ENCODE data around the gene SURF6. TPM values are rescaled to one million over a fixed set of nuclear protein-coding genes. Genes with fewer than 3 reads are reported as not detected.
"Not testable (repeated sequence)": the region's sequence is repeated elsewhere in the genome, so short reads cannot be mapped to it uniquely, and the experiment has no call there.

SURF6 gene
- total RNA-seq, 1 donor from 2014 or later, result 24.9 TPM

DNA sequence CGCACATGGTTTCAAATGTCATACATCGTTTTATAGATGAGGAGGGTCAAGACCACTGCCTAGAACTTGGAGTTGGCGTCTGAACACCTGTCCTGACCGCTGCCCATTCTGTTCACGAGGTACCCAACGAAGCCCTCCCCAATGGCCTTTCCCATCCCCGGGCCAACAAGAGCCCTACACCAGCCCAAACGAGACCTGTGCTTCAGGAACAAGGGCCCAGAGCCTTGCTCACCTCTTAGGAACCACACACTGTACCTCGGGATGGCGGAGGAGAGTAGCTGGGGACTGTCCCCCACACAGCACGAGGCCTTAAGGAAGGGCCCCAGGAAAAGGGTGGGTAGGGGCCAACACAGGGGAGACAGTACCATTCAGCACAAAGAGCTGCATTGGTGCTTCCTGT is 3.0 kb downstream of the SURF6 start:
- H3K27me3 Mint-ChIP-seq (ENCODE audit: low read depth), result no peaks in the 10 kb centered on the region
- peaks cover 30% of the 10 kb centered on the region for H3K36me3 Mint-ChIP-seq
- DNase-seq (ENCODE audit: low spot score in 2 of 2, unreplicated experiment in 2 of 2), result no peak
- peaks cover 6% of the 10 kb centered on the region for H3K4me1 Mint-ChIP-seq
- TF ChIP-seq, protein P1, sequence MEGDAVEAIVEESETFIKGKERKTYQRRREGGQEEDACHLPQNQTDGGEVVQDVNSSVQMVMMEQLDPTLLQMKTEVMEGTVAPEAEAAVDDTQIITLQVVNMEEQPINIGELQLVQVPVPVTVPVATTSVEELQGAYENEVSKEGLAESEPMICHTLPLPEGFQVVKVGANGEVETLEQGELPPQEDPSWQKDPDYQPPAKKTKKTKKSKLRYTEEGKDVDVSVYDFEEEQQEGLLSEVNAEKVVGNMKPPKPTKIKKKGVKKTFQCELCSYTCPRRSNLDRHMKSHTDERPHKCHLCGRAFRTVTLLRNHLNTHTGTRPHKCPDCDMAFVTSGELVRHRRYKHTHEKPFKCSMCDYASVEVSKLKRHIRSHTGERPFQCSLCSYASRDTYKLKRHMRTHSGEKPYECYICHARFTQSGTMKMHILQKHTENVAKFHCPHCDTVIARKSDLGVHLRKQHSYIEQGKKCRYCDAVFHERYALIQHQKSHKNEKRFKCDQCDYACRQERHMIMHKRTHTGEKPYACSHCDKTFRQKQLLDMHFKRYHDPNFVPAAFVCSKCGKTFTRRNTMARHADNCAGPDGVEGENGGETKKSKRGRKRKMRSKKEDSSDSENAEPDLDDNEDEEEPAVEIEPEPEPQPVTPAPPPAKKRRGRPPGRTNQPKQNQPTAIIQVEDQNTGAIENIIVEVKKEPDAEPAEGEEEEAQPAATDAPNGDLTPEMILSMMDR (IDR thresholded peaks at IDR 0.05; ENCODE audit: unreplicated experiment), result no peak
- H3K9me3 Mint-ChIP-seq, result peaks cover 10% of the 10 kb centered on the region
- H3K27ac Mint-ChIP-seq, result no peak overlapping the region
- no peak overlapping the region for H3K4me3 Mint-ChIP-seq

DNA sequence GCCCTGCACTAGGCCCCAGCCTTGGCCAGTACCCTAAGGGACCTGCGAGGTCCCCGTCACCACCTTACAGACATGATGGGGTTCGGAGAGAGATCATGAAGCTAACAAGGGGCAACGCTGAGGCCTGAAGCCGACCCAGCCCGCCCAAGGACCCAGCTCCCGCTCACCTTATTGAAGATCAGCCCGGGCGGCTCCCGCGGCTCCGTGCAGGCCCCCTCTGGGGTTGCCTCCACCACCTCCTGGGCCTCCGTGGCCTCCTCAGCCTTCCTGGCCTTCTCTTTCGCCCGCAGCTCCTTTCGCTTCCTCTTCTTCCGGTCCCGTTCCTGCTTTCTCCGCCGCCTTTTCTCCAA is 3.6 kb downstream of the SURF6 start:
- Mint-ChIP-seq H3K4me3 (no peak overlapping the region), H3K27ac (no peak overlapping the region), H3K4me1 (peaks cover 6% of the 10 kb centered on the region), H3K36me3 (peaks cover 30% of the 10 kb centered on the region), H3K9me3 (peaks cover 10% of the 10 kb centered on the region), H3K27me3 (ENCODE audit: low read depth) (no peaks in the 10 kb centered on the region)
- TF ChIP-seq, protein P1 (IDR thresholded peaks at IDR 0.05; ENCODE audit: unreplicated experiment), result no peak
- DNase-seq (ENCODE audit: low spot score in 2 of 2, unreplicated experiment in 2 of 2), result no peak

DNA sequence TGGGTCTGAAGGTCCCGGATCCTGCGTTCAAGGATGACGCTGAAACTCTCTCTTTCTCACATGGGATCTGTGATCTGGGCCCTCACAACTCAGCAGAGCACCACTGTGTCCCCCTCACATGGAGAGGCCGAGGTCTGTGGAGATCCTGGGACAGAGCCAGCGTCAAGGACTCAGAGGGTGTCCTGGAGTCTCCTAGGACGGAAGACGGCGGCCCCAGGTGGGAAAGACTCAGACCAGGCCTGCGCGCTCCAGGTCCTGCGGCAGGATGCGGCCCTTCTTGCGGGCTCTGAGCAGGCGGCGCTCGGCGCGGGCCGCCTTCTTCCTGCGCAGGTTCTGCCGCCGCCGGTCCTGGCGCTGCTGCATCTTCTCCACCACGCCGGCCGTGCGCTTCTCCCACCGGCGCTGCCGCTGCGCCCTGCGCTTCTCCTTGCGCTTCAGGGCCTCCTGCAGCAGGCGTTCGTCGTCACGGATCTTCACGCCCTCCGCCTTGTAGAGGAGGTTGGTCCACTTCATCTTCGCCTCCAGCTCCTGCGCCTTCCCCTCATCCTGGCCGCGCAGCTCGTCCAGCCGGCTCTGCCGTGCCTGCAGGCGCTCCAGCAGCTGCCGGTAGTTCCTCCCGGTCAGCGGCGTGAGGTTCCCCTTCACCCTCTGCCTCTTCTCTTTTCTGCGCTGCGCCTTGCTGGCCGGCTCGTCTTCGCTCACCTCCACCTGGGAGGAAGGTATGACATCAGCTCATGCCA is 4.2 kb downstream of the SURF6 start:
- no peak for DNase-seq (ENCODE audit: low spot score in 2 of 2, unreplicated experiment in 2 of 2)
- Mint-ChIP-seq H3K27me3 (ENCODE audit: low read depth) (no peaks in the 10 kb centered on the region), H3K9me3 (peaks cover 10% of the 10 kb centered on the region), H3K4me3 (no peak overlapping the region), H3K27ac (no peak overlapping the region), H3K4me1 (peaks cover 6% of the 10 kb centered on the region), H3K36me3 (peaks cover 30% of the 10 kb centered on the region)
- TF ChIP-seq, protein P1 (IDR thresholded peaks at IDR 0.05; ENCODE audit: unreplicated experiment), result no peak

DNA sequence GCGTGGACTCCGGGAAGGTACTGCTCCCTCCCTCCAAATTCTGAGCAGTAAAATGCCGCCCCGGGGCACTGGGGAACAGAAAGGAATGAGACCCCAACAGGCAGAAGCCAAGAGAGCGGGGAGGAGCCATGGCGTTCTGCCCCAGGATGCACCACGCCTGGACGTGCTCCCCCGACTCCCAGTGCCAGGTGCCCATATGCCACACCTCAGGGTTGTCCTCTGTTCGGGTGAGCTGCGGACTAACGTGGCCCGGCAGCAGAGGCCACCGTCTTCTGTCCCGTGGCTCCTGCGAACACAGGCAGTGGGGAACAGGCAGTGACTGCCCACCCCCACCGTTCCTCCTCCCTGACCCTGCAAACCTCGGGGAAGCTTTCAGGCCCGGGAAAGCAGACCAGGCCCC is 4.8 kb downstream of the SURF6 start:
- TF ChIP-seq, protein P1 (IDR thresholded peaks at IDR 0.05; ENCODE audit: unreplicated experiment), result no peak
- peaks cover 10% of the 10 kb centered on the region for H3K9me3 Mint-ChIP-seq
- H3K4me3 Mint-ChIP-seq, result no peak overlapping the region
- no peak for DNase-seq (ENCODE audit: low spot score in 2 of 2, unreplicated experiment in 2 of 2)
- no peaks in the 10 kb centered on the region for H3K27me3 Mint-ChIP-seq (ENCODE audit: low read depth)
- peaks cover 6% of the 10 kb centered on the region for H3K4me1 Mint-ChIP-seq
- H3K27ac Mint-ChIP-seq, result no peak overlapping the region
- peaks cover 30% of the 10 kb centered on the region for H3K36me3 Mint-ChIP-seq

DNA sequence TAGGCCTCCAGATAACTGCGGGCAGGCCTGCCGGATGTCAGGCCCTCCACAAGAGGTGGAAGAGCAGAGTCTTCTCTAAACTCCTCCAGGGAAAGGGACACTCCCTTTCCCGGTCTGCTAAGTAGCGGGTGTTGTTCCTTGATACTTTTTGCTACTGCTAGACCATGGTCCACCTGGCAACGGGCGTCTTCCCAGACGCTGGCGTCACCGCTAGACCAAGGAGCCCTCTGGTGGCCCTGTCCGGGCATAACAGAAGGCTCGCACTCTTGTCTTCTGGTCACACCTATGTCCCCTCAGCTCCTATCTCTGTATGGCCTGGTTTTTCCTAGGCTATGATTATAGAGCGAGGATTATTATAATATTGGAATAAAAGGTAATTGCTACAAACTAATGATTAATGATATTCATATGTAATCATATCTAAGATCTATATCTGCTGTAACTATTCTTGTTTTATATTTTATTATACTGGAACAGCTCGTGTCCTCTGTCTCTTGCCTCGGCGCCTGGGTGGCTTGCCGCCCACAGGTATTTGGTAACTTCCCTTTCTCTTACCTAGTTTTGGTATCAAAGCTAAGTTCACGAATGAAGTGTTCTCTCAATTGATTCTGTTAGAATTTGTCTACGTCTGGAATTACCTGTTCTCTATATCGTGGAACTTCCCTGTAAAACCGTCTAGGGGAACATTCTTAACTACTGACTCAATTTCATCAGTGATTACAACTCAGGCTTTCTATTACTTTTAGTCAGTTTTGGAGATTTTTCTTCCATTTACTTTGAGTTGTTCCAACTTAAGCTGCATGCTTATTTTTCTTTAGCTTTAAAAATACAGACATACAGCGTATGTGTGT is 6.5 kb downstream of the SURF6 start:
- TF ChIP-seq, protein P1 (IDR thresholded peaks at IDR 0.05; ENCODE audit: unreplicated experiment), result peak; percentile 40
- not testable (repeated sequence) for H3K27me3 Mint-ChIP-seq (ENCODE audit: low read depth); H3K4me1 Mint-ChIP-seq; H3K4me3 Mint-ChIP-seq; DNase-seq (ENCODE audit: low spot score in 2 of 2, unreplicated experiment in 2 of 2)
- Mint-ChIP-seq H3K36me3 (peaks cover 30% of the 10 kb centered on the region), H3K27ac (peak overlapping the region; percentile 58), H3K9me3 (peaks cover 20% of the 10 kb centered on the region)
